ENCODE measurements around the gene UBL5. TPM values are rescaled to one million over a fixed set of nuclear protein-coding genes. Genes with fewer than 3 reads are reported as not detected.
A peak's percentile ranks its signal among the peaks of the same experiment; 100 is the strongest.
"Not testable (repeated sequence)": the region's sequence is repeated elsewhere in the genome, so short reads cannot be mapped to it uniquely, and the experiment has no call there.

The UBL5 gene
- total RNA-seq, 2 experiments from 2014 or later, result 354 to 362 TPM

- Mint-ChIP-seq H3K27me3 (no peaks in the 10 kb centered on the region), H3K9me3 (ENCODE audit: low read depth) (no peaks in the 10 kb centered on the region), H3K27ac (peak overlapping the region; percentile 88), H3K36me3 (no peaks in the 10 kb centered on the region), H3K4me1 (peaks cover 30% of the 10 kb centered on the region), H3K4me3 (peak overlapping the region; percentile 90)
- CTCF ChIA-PET, result interaction anchor here (0.8 to 1.6 kb wide), 4 partner anchors 10 to 588 kb away, joined by 3 to 6 read pairs (median 4); partner anchors contain the start of gene ZNF561
- DNase-seq (peak; percentile 78), ATAC-seq (peak; percentile 14)
These were observed 34.6 kb upstream of the UBL5 start for GRCh38 chr19:9793071-9793591.

DNA sequence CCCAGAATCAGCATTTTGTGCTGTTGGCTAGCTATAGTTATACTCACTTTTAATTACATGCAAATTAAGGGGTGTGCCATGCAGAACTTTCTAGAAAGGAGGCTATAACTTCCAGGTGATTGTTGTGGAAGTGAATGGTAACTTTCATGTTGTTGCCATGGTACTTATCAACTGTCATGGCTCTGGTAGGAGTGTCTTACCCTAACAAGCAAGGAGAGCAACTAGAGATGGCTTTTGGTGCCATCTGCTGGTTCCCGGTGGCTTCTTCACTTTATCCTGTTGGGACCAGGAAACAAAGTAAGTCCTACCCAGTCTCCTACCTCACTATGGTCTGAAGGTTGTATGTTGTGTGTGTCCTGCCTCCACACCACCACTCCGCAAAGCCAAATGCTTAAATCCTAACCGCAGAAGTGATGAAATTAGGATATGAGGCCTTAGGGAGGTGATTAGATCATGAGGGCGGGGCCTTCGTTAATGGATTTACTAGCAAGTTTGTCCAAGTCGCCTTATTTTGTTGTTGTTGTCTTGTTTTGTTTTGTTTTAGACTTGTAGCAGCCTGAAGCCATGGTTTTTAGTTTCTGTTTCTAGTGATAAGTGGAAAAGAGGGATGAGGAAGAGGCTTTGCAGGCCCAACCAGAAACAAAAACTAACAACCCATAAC is 31.5 kb upstream of the UBL5 start:
- no peak overlapping the region for H3K4me3 Mint-ChIP-seq
- no peaks in the 10 kb centered on the region for H3K36me3 Mint-ChIP-seq
- no peaks in the 10 kb centered on the region for H3K9me3 Mint-ChIP-seq (ENCODE audit: low read depth)
- CTCF ChIA-PET, result interaction anchor here (0.7 to 3.4 kb wide), 12 partner anchors 14 to 570 kb away, joined by 3 to 14 read pairs (median 4); partner anchors contain the start of genes UBL5, ZNF121 and ZNF846
- H3K4me1 Mint-ChIP-seq, result peaks cover 37% of the 10 kb centered on the region
- ATAC-seq, result peak; percentile 46
- DNase-seq, result peak; percentile 94
- H3K27ac Mint-ChIP-seq, result peak overlapping the region; percentile 71
- no peaks in the 10 kb centered on the region for H3K27me3 Mint-ChIP-seq

DNA sequence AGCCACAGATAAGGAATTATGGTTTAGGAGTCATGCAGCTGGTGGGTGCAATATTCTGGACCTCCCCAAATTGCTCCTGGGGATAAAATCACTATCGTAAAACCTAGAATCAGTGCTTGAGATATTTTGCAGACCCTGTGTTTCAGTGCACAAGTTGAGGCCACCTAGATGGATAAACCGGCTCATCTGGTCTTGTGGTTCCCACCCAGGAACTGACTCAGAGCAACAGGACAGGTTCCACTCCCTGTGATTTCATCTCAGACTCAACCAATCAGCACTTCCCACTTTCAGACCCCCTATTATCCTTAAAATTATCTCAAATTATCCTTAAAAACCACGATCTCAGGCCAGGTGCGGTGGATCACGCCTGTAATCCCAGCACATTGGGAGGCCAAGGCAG is 29.8 kb upstream of the UBL5 start:
- H3K27me3 Mint-ChIP-seq, result no peaks in the 10 kb centered on the region
- no peaks in the 10 kb centered on the region for H3K9me3 Mint-ChIP-seq (ENCODE audit: low read depth)
- CTCF ChIA-PET, result interaction anchor here (1.0 to 3.4 kb wide), 6 partner anchors 108 to 593 kb away, joined by 3 to 11 read pairs (median 4); no protein-coding TSS in a partner anchor
- peaks cover 33% of the 10 kb centered on the region for H3K4me1 Mint-ChIP-seq
- ATAC-seq, result no peak
- H3K27ac Mint-ChIP-seq, result no peak overlapping the region
- peaks cover 5% of the 10 kb centered on the region for H3K36me3 Mint-ChIP-seq
- no peak for DNase-seq
- H3K4me3 Mint-ChIP-seq, result no peak overlapping the region

DNA sequence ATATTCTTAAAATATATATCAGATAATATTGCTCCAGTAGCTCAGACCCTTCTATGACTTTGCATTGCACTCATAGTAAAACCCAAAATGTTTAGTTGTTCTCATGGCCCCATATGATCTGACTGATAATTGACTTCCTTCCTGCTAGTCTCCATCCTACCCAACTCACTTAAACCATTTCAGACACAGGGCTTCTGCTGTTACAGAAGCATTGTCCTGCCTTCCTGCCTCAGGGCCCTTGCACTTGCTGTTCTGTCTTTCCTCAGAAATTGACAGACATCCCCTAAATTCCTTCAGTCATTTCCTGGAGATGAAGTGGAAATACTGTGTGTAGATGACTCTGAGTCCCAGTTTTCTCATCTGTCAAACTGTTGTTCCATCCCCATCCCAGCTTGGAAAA is 28.6 kb upstream of the UBL5 start:
- Mint-ChIP-seq H3K9me3 (ENCODE audit: low read depth) (no peaks in the 10 kb centered on the region), H3K36me3 (peaks cover 9% of the 10 kb centered on the region), H3K4me1 (peaks cover 27% of the 10 kb centered on the region), H3K4me3 (no peak overlapping the region), H3K27me3 (no peaks in the 10 kb centered on the region), H3K27ac (peak overlapping the region; percentile 20)
- peak; percentile 37 for ATAC-seq
- DNase-seq, result no peak
- CTCF ChIA-PET, result interaction anchor here (0.6 to 3.4 kb wide), 7 partner anchors 9 to 957 kb away, joined by 3 to 11 read pairs (median 5); no protein-coding TSS in a partner anchor

DNA sequence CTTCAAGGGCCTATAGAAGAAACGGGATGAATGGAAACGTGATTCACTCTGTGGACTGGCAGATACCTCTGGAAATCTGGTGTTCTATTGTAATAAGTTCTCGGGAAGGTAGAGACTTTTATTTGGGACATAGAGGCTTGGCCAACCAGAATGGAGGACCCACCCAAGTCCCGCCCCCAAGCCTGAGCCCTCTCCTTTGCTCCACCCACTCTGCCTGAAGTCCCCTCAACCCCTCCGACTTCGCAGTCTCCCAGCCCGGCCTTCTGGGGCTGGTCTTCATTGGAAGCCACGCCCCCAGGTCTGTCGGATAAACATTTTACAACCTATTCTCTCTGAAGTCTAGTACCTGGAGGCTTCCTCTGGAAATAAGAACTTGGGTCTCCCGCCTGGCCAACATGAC is 25.7 kb upstream of the UBL5 start:
- no peak overlapping the region for H3K27ac Mint-ChIP-seq
- no peaks in the 10 kb centered on the region for H3K9me3 Mint-ChIP-seq (ENCODE audit: low read depth)
- peaks cover 19% of the 10 kb centered on the region for H3K4me1 Mint-ChIP-seq

DNA sequence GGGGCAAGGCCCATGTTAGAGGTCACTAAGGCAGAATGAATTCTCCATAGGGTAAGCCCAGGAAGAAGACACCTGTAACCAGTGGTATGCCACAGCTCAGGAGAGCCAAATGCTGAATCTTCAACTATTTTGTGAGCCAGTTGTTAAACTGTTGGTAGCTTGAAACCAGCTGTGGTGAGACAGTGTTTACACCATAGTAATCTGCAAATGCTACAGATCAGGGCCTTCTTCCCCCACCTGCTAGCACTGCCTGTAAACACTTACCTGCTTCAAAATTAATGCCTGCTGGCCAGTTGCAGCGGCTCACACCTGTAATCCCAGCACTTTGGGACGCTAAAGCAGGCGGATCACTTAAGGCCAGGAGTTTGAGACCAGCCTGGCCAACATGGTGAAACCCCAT is 20.9 kb upstream of the UBL5 start:
- Mint-ChIP-seq H3K4me1 (peaks cover 3% of the 10 kb centered on the region), H3K9me3 (ENCODE audit: low read depth) (no peaks in the 10 kb centered on the region), H3K27ac (no peak overlapping the region), H3K36me3 (peaks cover 28% of the 10 kb centered on the region), H3K4me3 (no peak overlapping the region), H3K27me3 (no peaks in the 10 kb centered on the region)
- ATAC-seq (no peak), DNase-seq (no peak)
- CTCF ChIA-PET, result interaction anchor here (1.2 kb wide), 1 partner anchor 220 kb away, joined by 3 read pairs; no protein-coding TSS in a partner anchor

More for the DNA sequence above, 25.7 kb upstream of the UBL5 start:
- CTCF ChIA-PET, result no interaction called here
- H3K27me3 Mint-ChIP-seq, result no peaks in the 10 kb centered on the region
- no peak for DNase-seq
- ATAC-seq, result no peak
- peaks cover 15% of the 10 kb centered on the region for H3K36me3 Mint-ChIP-seq
- no peak overlapping the region for H3K4me3 Mint-ChIP-seq

- DNase-seq (no peak), ATAC-seq (no peak)
- no peaks in the 10 kb centered on the region for H3K27me3 Mint-ChIP-seq
- peaks cover 31% of the 10 kb centered on the region for H3K36me3 Mint-ChIP-seq
- CTCF ChIA-PET, result no interaction called here
- H3K4me1 Mint-ChIP-seq, result peaks cover 6% of the 10 kb centered on the region
- peak overlapping the region; percentile 18 for H3K27ac Mint-ChIP-seq
- H3K9me3 Mint-ChIP-seq (ENCODE audit: low read depth), result peaks cover 2% of the 10 kb centered on the region
- no peak overlapping the region for H3K4me3 Mint-ChIP-seq
These were observed 18.6 kb upstream of the UBL5 start for GRCh38 chr19:9808855-9809824.

- H3K4me3 Mint-ChIP-seq, result no peak overlapping the region
- CTCF ChIA-PET, result interaction anchor here (1.0 kb wide), 1 partner anchor 15 kb away, joined by 3 read pairs; no protein-coding TSS in a partner anchor
- DNase-seq (no peak), ATAC-seq (no peak)
- H3K27me3 Mint-ChIP-seq, result no peaks in the 10 kb centered on the region
- peaks cover 6% of the 10 kb centered on the region for H3K9me3 Mint-ChIP-seq (ENCODE audit: low read depth)
- H3K36me3 Mint-ChIP-seq, result peaks cover 42% of the 10 kb centered on the region
- H3K27ac Mint-ChIP-seq, result no peak overlapping the region
- H3K4me1 Mint-ChIP-seq, result peaks cover 6% of the 10 kb centered on the region
These were observed 16.6 kb upstream of the UBL5 start for GRCh38 chr19:9811139-9811538.

DNA sequence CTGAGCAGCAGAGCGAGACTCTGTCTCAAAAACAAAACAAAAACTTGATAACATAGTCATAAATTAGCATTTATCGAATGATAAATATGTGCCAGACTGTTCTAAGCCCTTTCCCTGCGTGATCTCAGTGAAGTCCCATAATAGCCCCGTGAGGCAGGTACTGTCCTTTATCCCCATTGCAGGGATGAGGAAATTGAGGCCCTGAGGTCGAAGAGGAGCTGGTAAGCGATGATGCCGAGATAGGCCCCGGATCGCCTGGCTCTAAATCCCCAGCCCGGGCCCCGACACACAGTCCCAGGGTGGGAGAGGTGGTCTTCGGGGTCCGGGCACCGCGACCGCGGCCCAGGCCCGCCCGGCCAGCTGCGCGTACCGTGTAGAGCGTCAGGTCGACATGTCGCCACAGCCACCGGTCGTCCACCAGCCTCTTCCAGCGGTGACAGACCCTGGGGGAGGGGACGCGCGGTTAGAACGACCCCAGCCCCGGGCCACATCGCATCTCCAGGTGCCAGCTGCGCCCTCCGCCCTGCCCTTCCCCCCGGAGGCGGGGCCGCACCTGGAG is 9.5 kb upstream of the UBL5 start:
- DNase-seq, result no peak
- peaks cover 30% of the 10 kb centered on the region for H3K4me1 Mint-ChIP-seq
- CTCF ChIA-PET, result interaction anchor here (0.6 to 2.0 kb wide), 7 partner anchors 8 to 613 kb away, joined by 3 to 9 read pairs (median 3); partner anchors contain the start of gene PIN1
- H3K36me3 Mint-ChIP-seq, result peaks cover 33% of the 10 kb centered on the region
- no peaks in the 10 kb centered on the region for H3K27me3 Mint-ChIP-seq
- H3K9me3 Mint-ChIP-seq (ENCODE audit: low read depth), result peaks cover 9% of the 10 kb centered on the region
- peak overlapping the region; percentile 92 for H3K27ac Mint-ChIP-seq
- H3K4me3 Mint-ChIP-seq, result peak overlapping the region; percentile 86
- no peak for ATAC-seq

DNA sequence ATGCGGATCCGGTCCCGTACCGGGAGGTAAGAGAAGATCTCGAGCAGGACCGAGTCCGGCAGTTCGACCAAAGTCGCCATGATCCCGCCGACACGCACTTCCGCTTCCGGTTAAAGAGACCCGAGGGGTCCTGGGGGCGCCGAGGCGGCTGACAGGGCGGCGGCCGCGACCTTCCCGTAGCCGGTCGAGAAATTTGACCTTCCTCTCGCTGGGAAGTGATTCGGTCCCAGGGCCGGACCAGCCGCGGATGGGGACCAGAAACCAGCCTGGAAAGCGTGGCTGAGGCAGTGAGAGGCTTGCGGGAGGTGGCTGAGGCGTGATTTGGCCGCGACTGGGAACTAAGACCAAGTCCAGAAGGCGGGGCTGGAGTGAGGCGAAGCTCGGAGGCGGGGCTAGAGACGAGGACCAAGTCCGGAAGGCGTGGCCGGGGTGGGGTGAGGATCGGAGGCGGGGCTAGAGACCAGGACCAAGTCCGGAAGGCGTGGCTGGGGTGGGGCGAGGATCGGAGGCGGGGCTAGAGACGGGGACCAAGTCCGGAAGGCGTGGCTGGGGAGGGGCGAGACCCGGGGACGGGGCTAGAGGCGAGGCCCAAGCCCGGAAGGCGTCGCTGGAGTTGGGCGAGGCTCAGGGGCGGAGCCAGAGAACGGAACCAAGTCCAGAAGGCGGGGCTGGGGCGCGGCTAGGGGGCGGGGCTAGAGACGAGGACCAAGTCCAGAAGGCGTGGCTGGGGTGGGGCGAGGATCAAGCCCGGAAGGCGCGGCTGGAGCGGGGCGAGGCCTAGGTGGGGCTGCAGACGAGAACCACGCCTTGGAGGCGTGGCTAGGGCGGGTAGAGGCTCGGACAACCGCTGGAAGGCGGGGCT is 8.8 kb upstream of the UBL5 start, which contains the start of gene FBXL12:
Gene FBXL12 (minus strand): TSS at position 346 of the 862 bp plus-strand sequence. CDS start 266 bp downstream, at position 80.
- peak; percentile 100 for DNase-seq
- H3K4me1 Mint-ChIP-seq, result peaks cover 30% of the 10 kb centered on the region
- no peaks in the 10 kb centered on the region for H3K27me3 Mint-ChIP-seq
- H3K9me3 Mint-ChIP-seq (ENCODE audit: low read depth), result peaks cover 7% of the 10 kb centered on the region
- H3K27ac Mint-ChIP-seq, result peak within 1 kb of the TSS; percentile 92
- H3K36me3 Mint-ChIP-seq, result peaks cover 31% of the 10 kb centered on the region
- ATAC-seq, result peak; percentile 90
- peak within 1 kb of the TSS; percentile 86 for H3K4me3 Mint-ChIP-seq
- CTCF ChIA-PET, result interaction anchor here (0.6 to 2.0 kb wide), 8 partner anchors 7 to 1238 kb away, joined by 3 to 9 read pairs (median 3); partner anchors contain the start of gene PIN1

GRCh38 chr19:9819596-9819909 is 8.2 kb upstream of the UBL5 start:
- Mint-ChIP-seq H3K36me3 (peaks cover 27% of the 10 kb centered on the region), H3K4me1 (peaks cover 29% of the 10 kb centered on the region), H3K27ac (peak overlapping the region; percentile 92), H3K9me3 (ENCODE audit: low read depth) (peaks cover 7% of the 10 kb centered on the region), H3K4me3 (peak overlapping the region; percentile 86), H3K27me3 (no peaks in the 10 kb centered on the region)
- CTCF ChIA-PET, result interaction anchor here (0.6 to 2.0 kb wide), 4 partner anchors 7 to 1238 kb away, joined by 3 to 9 read pairs (median 4); partner anchors contain the start of gene PIN1
- no peak for DNase-seq
- no peak for ATAC-seq

GRCh38 chr19:9820034-9820433 is 7.7 kb upstream of the UBL5 start:
- not testable (repeated sequence) for H3K9me3 Mint-ChIP-seq (ENCODE audit: low read depth); H3K27me3 Mint-ChIP-seq; DNase-seq; ATAC-seq
- Mint-ChIP-seq H3K36me3 (peaks cover 22% of the 10 kb centered on the region), H3K4me3 (peak overlapping the region; percentile 86), H3K4me1 (peaks cover 29% of the 10 kb centered on the region), H3K27ac (peak overlapping the region; percentile 92)
- CTCF ChIA-PET, result interaction anchor here (1.6 kb wide), 1 partner anchor 194 kb away, joined by 4 read pairs; no protein-coding TSS in a partner anchor

Data from activated CD8-positive, alpha-beta memory T cell treated with anti-CD3 and anti-CD28 coated beads, Interleukin-2, amount 10 ng/mL, durations not matched to agents 7 days and 5 days (primary cell).